Activated gamma-delta T cell (primary cell): ENCODE measurements around the gene HSFX2.
"Not testable (repeated sequence)": the region's sequence is repeated elsewhere in the genome, so short reads cannot be mapped to it uniquely, and the experiment has no call there.

Source experiments
- DNase-seq: peaks from one replicate; lab custom pipeline; 2025; lab: John Stamatoyannopoulos, UW
- total RNA-seq, 2 donors: gene quantifications; one replicate each; lab custom pipeline; 2026; lab: John Stamatoyannopoulos, UW

The HSFX2 gene, protein sequence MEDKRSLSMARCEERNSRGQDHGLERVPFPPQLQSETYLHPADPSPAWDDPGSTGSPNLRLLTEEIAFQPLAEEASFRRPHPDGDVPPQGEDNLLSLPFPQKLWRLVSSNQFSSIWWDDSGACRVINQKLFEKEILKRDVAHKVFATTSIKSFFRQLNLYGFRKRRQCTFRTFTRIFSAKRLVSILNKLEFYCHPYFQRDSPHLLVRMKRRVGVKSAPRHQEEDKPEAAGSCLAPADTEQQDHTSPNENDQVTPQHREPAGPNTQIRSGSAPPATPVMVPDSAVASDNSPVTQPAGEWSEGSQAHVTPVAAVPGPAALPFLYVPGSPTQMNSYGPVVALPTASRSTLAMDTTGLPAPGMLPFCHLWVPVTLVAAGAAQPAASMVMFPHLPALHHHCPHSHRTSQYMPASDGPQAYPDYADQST
- total RNA-seq = 0 reads per million in 2 donors

DNA sequence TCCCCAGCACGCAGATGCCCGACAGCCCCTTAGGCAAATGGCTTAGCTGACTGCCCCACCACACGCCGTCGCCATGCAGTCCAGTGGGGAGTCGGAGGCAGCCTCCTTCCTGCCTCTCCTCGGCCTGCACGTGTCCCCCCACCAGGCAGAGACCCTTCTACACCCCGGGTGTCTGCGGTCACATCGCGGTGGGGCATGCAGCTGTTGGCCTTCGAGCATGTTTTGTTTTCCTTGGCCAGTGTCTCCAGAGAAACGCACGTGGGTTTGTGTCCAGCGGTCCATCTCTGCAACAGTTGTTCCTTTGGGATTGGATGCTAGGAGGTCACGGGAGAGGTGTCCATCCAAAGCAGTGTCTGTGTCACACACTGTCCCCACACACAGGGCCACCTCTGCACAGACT is at the start of gene HSFX2:
Gene HSFX2, minus strand, starts transcription at position 101 of the 400 bp plus-strand sequence. CDS start 614 bp downstream, outside the sequence.
- DNase-seq = not testable (repeated sequence)

DNA sequence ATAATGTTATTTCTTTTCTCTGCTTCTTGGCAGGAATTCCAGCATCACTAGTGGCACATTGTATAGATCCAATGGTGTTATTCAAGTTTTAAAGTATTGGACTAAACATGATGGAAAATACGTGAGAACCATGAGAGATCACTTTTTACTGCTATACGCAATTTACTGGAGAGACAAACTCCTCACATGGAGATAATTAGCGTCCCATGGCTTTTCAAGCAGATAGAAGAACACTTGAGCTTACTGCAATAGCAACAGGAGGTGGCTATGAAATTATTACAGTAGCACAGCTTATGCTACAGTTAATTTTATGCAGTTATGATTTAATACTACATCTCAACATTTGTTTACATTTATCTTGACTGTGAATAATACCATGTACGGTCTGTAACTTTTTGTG is 48.4 kb upstream of the HSFX2 start:
- DNase-seq = no peak

DNA sequence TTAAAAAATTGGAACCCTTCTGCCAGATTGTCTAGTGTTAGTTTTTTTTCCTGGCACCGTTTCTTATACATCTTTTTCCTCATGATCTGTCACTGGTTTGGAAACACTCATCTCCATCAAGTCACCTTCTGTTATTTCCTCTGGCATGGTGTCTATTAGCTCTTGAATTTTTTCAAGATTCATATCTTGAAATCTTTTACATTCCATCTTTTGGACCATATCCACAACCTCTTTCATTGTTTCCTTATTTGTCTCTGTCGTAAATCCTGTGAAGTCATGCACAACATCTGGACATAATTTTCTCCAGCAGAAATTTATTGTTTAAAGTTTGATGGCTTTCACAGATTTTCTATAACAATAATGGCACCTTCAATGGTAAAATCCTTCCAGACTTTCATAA is 46.7 kb upstream of the HSFX2 start:
- no peak for DNase-seq

DNA sequence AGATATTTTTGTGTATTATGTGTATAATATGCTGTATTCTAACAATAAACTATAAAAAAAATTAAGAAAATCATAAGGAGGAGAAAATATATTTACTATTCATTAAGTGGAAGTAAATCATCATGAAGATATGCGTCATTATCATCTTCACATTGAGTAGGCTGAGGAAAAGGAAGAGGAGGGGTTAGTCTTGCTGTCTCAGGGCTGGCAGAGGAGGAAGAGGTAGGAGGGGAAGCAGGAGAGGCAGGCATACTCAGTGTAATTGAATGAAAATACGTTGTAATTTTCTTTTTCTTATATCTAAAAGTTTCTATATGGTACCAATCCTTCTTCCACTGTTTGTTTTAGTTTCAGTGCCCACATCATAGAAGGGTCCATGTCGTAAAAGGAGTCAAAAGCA is 46.3 kb upstream of the HSFX2 start:
- DNase-seq = no peak

DNA sequence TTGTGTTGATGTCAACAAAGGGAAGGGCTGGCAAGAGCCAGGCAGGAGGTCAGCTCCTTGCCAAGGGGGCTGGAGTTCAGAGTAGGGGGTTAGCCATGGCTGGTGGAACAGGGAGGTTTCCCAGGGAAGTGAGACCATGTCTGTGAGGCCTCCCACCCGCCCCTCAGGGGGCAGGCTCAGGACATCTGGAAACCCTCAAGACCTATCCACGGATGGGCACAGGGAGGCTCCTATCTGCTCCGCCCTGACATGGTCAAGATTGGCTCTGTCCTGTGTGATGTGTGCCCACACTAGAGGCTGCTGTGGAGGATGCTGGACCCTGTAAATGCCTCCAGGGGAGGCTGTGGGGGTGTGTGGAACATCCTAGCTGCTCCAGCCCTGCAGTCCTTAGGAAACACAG is 44.5 kb upstream of the HSFX2 start:
- DNase-seq = no peak

DNA sequence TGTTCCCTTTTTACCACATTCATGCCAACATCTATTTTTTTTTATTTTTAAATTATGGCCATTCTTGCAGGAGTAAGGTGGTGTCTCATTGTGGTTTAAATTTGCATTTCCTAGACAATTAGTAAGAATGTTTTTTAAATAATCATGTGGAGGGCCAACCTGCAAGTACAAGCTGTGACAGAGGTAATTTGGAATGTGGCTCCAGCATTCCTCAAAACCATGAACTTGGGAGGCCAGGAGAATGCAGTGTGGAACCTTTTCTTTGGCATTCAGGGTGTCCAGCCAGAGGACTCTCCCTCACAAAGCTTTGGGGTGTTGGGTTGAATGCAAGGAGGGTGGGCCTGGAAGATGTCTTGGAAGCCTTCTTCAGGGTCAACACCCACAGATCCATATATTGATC is 43.7 kb upstream of the HSFX2 start:
- no peak for DNase-seq

DNA sequence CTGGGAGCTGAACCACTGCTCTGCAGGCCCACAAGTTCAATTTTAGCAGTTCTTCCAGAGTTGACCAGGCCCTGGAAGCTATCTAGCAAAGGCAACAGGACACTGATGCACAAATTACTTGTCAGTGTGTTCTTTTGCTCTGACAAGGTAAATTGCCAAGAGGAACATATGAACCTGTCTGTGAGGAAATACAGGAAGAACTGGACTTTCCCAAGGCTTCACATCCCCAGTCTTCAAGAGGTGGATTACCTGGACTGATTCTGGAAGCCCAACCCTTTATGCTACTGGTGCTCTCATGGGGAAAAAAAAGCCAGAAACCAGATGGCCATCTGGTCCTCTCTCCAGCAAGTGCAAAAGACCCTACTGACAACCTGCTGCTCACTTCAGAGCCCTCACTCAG is 38.4 kb upstream of the HSFX2 start:
- no peak for DNase-seq

DNA sequence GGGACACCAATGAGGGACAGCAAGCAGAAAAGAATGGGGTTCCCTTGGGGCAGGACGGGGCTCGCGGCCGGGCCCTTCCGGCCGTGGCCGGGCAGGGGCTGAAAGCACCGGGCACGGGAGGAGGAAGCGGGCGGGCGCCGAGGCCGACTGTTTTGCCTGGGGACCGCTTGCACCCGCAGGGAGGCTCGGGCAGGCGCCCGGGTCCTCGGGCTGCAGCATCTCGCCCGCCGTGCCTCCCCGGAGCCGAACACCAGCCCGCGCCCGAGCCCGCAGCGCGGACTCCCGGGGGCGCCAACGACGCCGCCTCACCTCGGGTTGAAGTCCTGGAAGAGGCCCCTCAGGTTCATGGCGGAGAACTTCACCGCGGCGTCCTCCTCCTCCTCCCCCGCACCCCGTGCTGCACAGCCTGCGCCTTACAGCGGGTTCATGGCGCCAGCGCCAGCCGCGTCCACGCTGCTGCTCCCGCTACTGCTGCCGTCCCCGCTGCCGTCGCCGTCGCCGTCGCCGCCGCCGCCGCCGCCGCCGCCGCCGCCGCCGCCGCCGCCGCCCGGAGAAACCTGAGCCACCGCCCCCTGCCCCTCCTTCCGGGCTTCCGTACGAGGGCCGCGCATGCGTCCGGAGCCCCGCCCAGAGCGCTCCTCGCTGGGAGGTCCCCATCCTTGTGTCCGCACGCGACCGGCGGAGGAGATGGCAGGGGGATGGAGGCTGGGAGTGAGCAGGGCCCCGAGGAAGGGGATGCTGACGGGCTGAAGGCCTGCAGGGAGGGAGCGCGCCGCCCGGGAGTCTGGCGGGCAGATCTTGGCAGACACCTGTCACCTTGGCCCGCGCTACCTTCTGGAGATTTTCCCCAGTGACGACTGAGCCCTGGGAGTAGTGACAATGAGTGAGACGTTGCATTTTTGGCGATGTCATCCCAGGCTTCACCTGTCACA is 36.4 kb upstream of the HSFX2 start, which contains the start of gene TMEM185A:
Gene TMEM185A, minus strand, starts transcription at position 559 of the 932 bp plus-strand sequence. Its CDS starts 212 bp downstream, at position 347.
- DNase-seq = peak; percentile 67

DNA sequence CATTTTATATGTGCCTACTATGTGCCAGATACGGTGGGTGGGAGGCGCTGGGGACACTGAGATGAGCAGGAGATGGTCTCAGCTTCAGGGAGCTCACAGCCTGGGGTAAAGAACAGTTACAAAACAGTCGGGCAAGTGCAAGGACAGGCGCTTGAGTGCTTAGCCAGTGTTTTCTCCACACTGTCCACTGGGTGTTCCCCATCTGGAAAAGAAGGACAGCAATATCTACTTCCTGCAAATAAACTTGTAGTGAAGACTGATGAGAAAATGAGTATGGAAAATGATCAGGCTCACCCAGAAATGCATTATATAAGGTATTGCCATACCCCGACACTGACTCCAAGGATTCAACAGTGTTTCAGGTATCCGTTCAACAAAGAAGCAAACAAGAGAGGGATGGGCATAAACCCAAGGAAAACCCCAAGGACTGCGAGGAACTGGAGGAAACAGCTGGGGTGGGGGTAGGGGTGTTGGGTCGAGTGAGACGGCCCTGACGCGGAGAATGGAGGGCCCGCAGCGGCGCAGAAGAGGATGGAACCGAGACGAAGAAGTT is 35.6 kb upstream of the HSFX2 start:
- no peak for DNase-seq

DNA sequence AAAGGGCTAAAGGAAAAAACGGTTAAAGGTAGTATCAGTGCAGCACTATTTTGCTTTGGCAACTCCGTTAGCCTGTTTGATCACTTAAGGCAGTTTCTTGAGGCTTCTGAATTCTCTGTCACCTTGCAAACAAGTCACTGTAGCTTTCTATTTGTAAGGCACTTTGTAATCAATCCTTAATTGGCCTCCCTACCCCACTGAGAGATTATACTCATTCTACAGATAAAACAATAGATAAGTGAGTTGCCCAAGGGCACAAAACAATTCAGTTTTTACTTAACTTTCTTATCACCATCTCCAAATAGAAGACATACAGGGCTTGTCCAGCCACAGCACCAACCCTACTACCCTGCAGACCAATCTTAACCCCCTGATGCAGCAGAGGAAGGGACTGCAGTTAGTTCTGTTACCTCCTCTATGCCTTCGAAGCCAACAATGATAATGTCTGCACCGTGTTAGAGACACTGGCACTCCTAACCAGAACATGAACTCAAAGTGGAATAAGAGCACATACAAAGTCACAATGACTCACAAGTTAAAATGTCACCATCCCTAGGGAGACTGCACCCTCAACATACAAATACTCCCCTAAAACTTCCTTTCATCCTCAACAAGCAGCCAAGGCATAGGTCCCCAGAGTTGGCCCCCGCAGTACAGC is 34.7 kb upstream of the HSFX2 start:
- no peak for DNase-seq

DNA sequence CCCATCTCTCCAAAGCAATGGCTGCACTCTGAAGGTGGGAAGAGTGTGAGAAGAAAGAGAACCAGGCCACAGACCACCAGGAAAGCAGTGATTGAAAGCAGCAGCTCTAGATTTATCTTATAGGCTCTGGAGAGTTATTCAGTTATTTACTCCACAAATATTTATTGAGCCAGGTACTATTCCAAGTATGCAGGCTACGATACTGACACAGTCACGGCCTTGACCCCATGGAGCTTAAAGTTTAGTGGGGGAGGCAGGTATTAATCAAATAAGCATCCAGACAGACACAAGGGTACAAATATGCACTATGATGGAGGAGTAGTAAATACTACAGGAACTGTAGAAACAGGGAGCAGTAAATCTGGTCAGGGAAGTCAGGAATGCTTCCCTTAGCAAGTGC is 33.7 kb upstream of the HSFX2 start:
- no peak for DNase-seq

DNA sequence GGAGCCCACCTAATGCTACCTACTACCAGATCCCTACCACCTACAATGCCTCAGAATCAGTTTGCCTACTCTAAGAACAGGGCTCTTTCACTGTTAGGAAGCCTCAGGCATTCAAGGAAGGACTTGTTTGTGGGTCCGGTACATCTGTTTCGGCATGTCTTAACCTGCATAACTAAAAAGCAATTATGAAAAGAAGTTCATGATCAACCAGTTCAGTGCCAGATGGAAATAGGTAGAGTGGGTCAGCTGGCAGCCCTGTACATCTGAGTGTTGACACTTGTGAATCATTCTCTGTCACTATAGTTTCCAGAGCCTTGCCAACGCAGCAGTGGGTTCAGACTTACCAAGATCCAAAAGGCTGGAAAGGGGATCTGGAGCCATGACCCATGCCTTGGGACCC is 33.2 kb upstream of the HSFX2 start:
- DNase-seq = no peak

DNA sequence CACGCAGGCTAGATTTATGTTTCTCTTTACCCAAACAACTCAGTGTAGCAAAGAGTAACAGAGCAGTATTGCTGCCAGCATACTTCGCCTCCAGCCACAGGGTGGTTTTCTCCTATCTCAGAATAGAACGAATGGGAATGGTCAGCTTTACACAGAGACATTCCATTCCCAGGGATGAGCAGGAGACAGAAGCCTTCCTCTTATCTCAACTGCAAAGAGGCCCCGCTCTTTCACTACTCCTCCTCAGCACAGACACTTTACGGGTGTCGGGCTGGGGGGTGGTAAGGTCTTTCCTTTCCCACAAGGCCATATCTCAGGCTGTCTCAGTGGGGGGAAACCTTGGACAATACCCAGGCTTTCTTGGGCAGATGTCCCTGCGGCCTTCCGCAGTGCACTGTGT is 31.7 kb upstream of the HSFX2 start:
- not testable (repeated sequence) for DNase-seq

DNA sequence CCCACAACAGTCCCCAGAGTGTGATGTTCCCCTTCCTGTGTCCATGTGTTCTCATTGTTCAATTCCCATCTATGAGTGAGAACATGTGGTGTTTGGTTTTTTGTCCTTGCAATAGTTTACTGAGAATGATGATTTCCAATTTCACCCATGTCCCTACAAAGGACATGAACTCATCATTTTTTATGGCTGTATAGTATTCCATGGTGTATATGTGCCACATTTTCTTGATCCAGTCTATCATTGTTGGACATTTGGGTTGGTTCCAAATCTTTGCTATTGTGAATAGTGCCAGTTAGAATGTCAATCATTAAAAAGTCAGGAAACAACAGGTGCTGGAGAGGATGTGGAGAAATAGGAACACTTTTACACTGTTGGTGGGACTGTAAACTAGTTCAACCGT is 24.5 kb upstream of the HSFX2 start:
- not testable (repeated sequence) for DNase-seq

DNA sequence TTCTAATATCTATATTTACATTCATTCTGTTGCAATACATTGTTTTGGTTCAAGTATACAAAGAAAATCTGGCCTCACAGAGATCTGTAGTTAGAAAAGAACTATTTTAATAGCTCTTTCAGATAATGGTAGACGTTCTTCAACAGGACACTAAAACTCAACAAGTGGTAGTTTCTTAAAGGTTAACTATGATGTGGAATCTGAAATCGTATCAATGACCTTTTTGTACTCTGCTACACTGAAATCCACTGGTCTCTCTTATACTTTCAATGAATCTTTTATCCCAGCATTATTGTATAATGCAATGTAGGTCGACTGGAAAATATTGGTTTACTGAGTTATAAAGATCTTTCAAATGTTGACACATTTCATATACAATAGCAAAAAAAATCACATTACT is 23.8 kb upstream of the HSFX2 start:
- DNase-seq = no peak

DNA sequence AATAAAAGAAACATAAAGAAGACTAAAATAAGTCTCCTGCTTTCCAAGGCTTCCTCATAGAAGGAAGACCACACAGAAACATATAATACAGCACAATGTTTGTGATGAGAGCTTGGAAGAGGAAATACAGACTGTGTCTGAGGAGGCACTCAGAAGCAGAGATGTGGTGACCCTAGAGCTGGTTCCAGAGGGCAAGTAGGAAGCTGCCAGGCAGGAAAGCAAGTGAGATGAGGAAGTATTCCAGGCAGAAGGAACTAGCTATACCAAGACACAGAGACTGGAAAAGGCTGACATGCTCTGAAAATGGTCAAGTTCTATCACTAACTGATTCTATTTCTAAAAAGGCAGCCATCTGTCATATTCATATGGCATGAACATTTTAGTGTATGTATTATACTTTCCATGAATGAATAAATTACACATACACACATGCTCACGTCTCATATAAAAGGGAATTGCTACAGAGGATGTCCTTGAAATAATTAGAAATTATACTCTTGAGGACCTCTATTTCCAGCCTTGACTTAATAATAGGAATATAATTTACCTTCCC is 16.6 kb upstream of the HSFX2 start:
- DNase-seq = no peak

DNA sequence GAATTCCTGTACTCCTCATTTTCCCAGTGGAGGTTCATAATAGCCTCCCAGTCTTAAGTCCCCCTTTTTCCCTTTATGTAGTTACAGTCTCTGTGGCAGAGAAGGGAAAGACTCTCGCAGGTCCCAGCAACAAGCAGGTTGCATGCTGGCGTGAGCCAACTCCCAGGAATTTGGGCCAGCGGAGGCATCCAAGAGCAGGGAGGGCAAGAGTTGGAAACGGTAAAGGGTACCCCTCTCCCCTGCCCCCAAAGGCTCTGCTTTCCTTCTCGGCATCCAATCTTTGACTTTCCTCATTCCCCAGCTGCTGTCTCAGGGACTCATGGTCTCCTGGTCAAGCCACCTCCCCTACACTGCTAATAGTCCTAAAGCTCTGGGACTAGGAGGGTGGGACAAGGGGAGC is 15.4 kb upstream of the HSFX2 start:
- no peak for DNase-seq

DNA sequence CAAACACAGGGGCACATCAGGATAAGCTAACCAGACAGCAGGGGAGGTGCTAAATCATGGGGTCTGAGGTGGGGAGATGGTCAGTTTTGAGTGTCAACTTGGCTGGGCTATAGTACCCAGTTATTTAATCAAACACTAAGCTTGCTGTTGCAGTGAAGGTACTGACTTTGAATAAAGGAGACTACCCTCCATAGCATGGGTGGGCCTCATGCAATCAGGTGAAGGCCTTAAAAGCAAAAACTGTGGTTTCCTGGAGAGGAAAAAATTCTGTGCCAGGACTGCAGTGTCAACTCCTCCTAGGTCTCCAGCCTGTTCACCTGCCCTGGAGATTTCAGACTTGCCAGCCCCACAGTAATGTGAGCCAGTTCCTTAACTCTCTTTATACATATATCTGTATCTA is 12.6 kb upstream of the HSFX2 start:
- no peak for DNase-seq

DNA sequence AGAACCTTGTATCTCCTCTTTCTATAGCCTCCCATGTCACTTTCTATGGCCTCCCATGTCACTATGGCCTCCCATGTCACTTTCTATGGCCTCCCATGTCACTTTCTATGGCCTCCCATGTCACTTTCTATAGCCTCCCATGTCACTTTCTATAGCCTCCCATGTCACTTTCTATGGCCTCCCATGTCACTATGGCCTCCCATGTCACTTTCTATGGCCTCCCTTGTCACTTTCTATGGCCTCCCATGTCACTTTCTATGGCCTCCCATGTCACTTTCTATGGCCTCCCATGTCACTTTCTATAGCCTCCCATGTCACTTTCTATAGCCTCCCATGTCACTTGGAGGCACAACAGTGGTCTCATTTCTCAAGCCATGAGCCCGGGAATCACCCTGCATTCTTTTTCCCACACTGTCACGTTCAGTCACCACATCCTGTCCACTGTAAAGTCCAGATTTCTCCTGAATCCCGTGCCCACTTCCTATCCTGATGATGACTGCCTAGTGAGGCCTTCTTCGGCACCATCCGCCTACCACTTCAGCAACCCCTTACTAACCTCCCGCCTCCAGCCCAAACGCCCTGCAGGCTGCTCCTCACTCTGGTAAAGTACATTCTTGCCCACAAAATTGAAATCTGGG is 10.3 kb upstream of the HSFX2 start:
- DNase-seq = not testable (repeated sequence)

DNA sequence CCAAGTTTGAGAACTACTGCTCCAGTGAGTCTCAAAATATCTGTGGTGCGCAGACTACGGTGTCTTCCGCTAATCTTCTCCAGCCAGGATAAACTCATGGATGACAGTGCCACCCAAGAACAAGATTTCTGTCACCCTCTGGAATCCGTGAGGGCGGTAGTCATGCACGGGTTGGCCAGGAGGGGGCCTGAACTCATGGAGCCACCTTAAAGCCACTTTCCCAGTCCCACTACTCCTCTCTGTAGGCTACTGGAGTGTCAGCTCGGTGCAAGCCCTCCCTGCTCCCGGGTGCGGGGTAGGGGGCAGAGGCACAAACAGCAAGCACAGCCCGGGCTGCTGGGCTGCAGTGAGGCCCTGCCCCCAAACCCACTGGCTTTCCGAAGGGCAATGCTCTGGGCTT is 3.5 kb upstream of the HSFX2 start:
- DNase-seq = not testable (repeated sequence)

DNA sequence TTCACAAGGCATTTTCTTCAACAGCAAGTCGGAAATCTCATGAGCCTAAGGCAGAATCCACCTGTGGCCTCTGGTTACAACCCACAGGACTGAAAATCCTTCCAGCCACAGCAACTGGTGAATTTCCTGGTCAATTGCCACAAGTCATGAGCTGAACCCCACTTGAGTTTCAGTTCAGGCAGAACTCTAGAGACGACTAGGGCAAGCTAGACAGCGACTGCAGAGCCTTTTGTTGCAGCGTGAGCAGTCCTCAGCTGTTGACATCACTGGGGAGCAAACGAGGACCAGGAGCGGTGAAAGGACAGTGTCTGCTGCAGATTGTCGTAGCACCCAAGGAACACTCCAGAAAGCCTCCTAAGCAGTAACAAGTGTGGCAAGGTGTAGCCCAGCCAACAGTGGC is 829 bp upstream of the HSFX2 start:
- not testable (repeated sequence) for DNase-seq
